Keratinocyte (primary cell): ENCODE data around the gene MAP9.

Experiments used
- CTCF ChIP-seq, 3 experiments: IDR thresholded peaks in 1 of 3; conservative IDR thresholded peaks in 1 of 3; optimal IDR thresholded peaks in 1 of 3; 2 replicates in 2 of 3; 3 replicates in 1 of 3; pipeline versions ENCODE3 to v1.5.1; 2011; ENCODE audit warnings: low read length in 3 of 3, mild to moderate bottlenecking in 3 of 3, moderate library complexity in 2 of 3, control low read depth in 1 of 3, inconsistent platforms in 1 of 3; ENCODE audit not compliant: insufficient read depth in 2 of 3; ENCODE audit errors: extremely low read depth in 1 of 3
- EZH2 ChIP-seq: IDR thresholded peaks from one replicate; pipeline ENCODE4 v1.6.1; 2012; ENCODE audit warnings: inconsistent platforms, mild to moderate bottlenecking, low read length, moderate library complexity

- TF ChIP-seq CTCF (optimal IDR thresholded peaks at IDR 0.05 in 1 of 3, IDR thresholded peaks at IDR 0.05 in 1 of 3, conservative IDR thresholded peaks at IDR 0.05 in 1 of 3; ENCODE audit: extremely low read depth in 1 of 3, insufficient read depth in 2 of 3, low read length in 3 of 3) (peak in 2 of 3 experiments; percentile 10 to 26), EZH2 (no peak)
Observed at GRCh38 chr4:155371432-155372043, 5.2 kb downstream of the MAP9 start.
